Measurements from ENCODE around the gene COQ8A.

Gene COQ8A

GRCh38 chr1:226945858-226946245 lies 5.8 kb downstream of the COQ8A start:
- no peak overlapping the region for H3K9ac ChIP-seq (ENCODE audit: low read depth, low read length)
- no peaks in the 10 kb centered on the region for H3K36me3 ChIP-seq (ENCODE audit: insufficient read depth, low read depth, low read length)
- H3K4me1 ChIP-seq (ENCODE audit: insufficient read depth, low read length): peaks cover 2% of the 10 kb centered on the region; the same call in 1 of the 2 replicates
- H3K27ac ChIP-seq (ENCODE audit: low read length): no peak overlapping the region
- peaks cover 4% of the 10 kb centered on the region for H3K27me3 ChIP-seq (ENCODE audit: insufficient read depth, low read length)
- H3K4me3 ChIP-seq (ENCODE audit: low read length): no peak overlapping the region
- H3K9me3 ChIP-seq (ENCODE audit: insufficient read depth, low read depth, low read length): no peaks in the 10 kb centered on the region

- Histone ChIP-seq H3K9ac (ENCODE audit: low read depth, low read length) (no peak overlapping the region), H3K36me3 (ENCODE audit: insufficient read depth, low read depth, low read length) (no peaks in the 10 kb centered on the region), H3K27me3 (ENCODE audit: insufficient read depth, low read length) (no peaks in the 10 kb centered on the region), H3K4me3 (ENCODE audit: low read length) (no peak overlapping the region), H3K4me1 (ENCODE audit: insufficient read depth, low read length) (no peaks in the 10 kb centered on the region), H3K27ac (ENCODE audit: low read length) (no peak overlapping the region), H3K9me3 (ENCODE audit: insufficient read depth, low read depth, low read length) (no peaks in the 10 kb centered on the region)
These were observed 6.2 kb downstream of the COQ8A start for GRCh38 chr1:226946285-226946684.

- H3K9me3 ChIP-seq (ENCODE audit: insufficient read depth, low read depth, low read length): no peaks in the 10 kb centered on the region
- H3K9ac ChIP-seq (ENCODE audit: low read depth, low read length): no peak overlapping the region
- H3K4me3 ChIP-seq (ENCODE audit: low read length): no peak overlapping the region
- no peaks in the 10 kb centered on the region for H3K36me3 ChIP-seq (ENCODE audit: insufficient read depth, low read depth, low read length)
- no peaks in the 10 kb centered on the region for H3K4me1 ChIP-seq (ENCODE audit: insufficient read depth, low read length)
- H3K27ac ChIP-seq (ENCODE audit: low read length): no peak overlapping the region
- H3K27me3 ChIP-seq (ENCODE audit: insufficient read depth, low read length): no peaks in the 10 kb centered on the region
These were observed 6.7 kb downstream of the COQ8A start for GRCh38 chr1:226946841-226947240.

GRCh38 chr1:226948051-226948450 lies 8.0 kb downstream of the COQ8A start:
- no peaks in the 10 kb centered on the region for H3K27me3 ChIP-seq (ENCODE audit: insufficient read depth, low read length)

GRCh38 chr1:226948480-226948879 lies 8.4 kb downstream of the COQ8A start:
- H3K4me3 ChIP-seq (ENCODE audit: low read length): no peak overlapping the region
- H3K9me3 ChIP-seq (ENCODE audit: insufficient read depth, low read depth, low read length): no peaks in the 10 kb centered on the region
- no peaks in the 10 kb centered on the region for H3K36me3 ChIP-seq (ENCODE audit: insufficient read depth, low read depth, low read length)
- H3K27ac ChIP-seq (ENCODE audit: low read length): no peak overlapping the region
- no peaks in the 10 kb centered on the region for H3K4me1 ChIP-seq (ENCODE audit: insufficient read depth, low read length)
- no peaks in the 10 kb centered on the region for H3K27me3 ChIP-seq (ENCODE audit: insufficient read depth, low read length)
- no peak overlapping the region for H3K9ac ChIP-seq (ENCODE audit: low read depth, low read length)

More at GRCh38 chr1:226948051-226948450, 8.0 kb downstream of the COQ8A start:
- no peaks in the 10 kb centered on the region for H3K36me3 ChIP-seq (ENCODE audit: insufficient read depth, low read depth, low read length)
- no peak overlapping the region for H3K4me3 ChIP-seq (ENCODE audit: low read length)
- H3K9ac ChIP-seq (ENCODE audit: low read depth, low read length): no peak overlapping the region
- no peak overlapping the region for H3K27ac ChIP-seq (ENCODE audit: low read length)
- no peaks in the 10 kb centered on the region for H3K4me1 ChIP-seq (ENCODE audit: insufficient read depth, low read length)
- H3K9me3 ChIP-seq (ENCODE audit: insufficient read depth, low read depth, low read length): no peaks in the 10 kb centered on the region

GRCh38 chr1:226948996-226949395 lies 8.9 kb downstream of the COQ8A start:
- Histone ChIP-seq H3K27me3 (ENCODE audit: insufficient read depth, low read length) (no peaks in the 10 kb centered on the region), H3K36me3 (ENCODE audit: insufficient read depth, low read depth, low read length) (no peaks in the 10 kb centered on the region), H3K4me1 (ENCODE audit: insufficient read depth, low read length) (no peaks in the 10 kb centered on the region), H3K4me3 (ENCODE audit: low read length) (no peak overlapping the region), H3K9ac (ENCODE audit: low read depth, low read length) (no peak overlapping the region), H3K27ac (ENCODE audit: low read length) (no peak overlapping the region), H3K9me3 (ENCODE audit: insufficient read depth, low read depth, low read length) (no peaks in the 10 kb centered on the region)

GRCh38 chr1:226949401-226949800 lies 9.3 kb downstream of the COQ8A start:
- Histone ChIP-seq H3K4me1 (ENCODE audit: insufficient read depth, low read length) (no peaks in the 10 kb centered on the region), H3K9ac (ENCODE audit: low read depth, low read length) (no peak overlapping the region), H3K9me3 (ENCODE audit: insufficient read depth, low read depth, low read length) (no peaks in the 10 kb centered on the region), H3K4me3 (ENCODE audit: low read length) (no peak overlapping the region), H3K36me3 (ENCODE audit: insufficient read depth, low read depth, low read length) (no peaks in the 10 kb centered on the region), H3K27me3 (ENCODE audit: insufficient read depth, low read length) (no peaks in the 10 kb centered on the region), H3K27ac (ENCODE audit: low read length) (no peak overlapping the region)

- Histone ChIP-seq H3K27ac (ENCODE audit: low read length) (no peak overlapping the region), H3K4me1 (ENCODE audit: insufficient read depth, low read length) (no peaks in the 10 kb centered on the region), H3K9ac (ENCODE audit: low read depth, low read length) (no peak overlapping the region), H3K36me3 (ENCODE audit: insufficient read depth, low read depth, low read length) (no peaks in the 10 kb centered on the region), H3K4me3 (ENCODE audit: low read length) (no peak overlapping the region), H3K9me3 (ENCODE audit: insufficient read depth, low read depth, low read length) (no peaks in the 10 kb centered on the region), H3K27me3 (ENCODE audit: insufficient read depth, low read length) (no peaks in the 10 kb centered on the region)
These were observed 10.2 kb downstream of the COQ8A start for GRCh38 chr1:226950316-226950715.

- no peaks in the 10 kb centered on the region for H3K4me1 ChIP-seq (ENCODE audit: insufficient read depth, low read length)
- H3K27ac ChIP-seq (ENCODE audit: low read length): no peak overlapping the region
- no peaks in the 10 kb centered on the region for H3K36me3 ChIP-seq (ENCODE audit: insufficient read depth, low read depth, low read length)
- no peaks in the 10 kb centered on the region for H3K9me3 ChIP-seq (ENCODE audit: insufficient read depth, low read depth, low read length)
- H3K27me3 ChIP-seq (ENCODE audit: insufficient read depth, low read length): no peaks in the 10 kb centered on the region
- no peak overlapping the region for H3K9ac ChIP-seq (ENCODE audit: low read depth, low read length)
- no peak overlapping the region for H3K4me3 ChIP-seq (ENCODE audit: low read length)
These were observed 10.8 kb downstream of the COQ8A start for GRCh38 chr1:226950871-226951270.

GRCh38 chr1:226951286-226952117 lies 11.4 kb downstream of the COQ8A start:
- Histone ChIP-seq H3K27ac (ENCODE audit: low read length) (no peak overlapping the region), H3K36me3 (ENCODE audit: insufficient read depth, low read depth, low read length) (no peaks in the 10 kb centered on the region), H3K9ac (ENCODE audit: low read depth, low read length) (no peak overlapping the region), H3K4me1 (ENCODE audit: insufficient read depth, low read length) (no peaks in the 10 kb centered on the region), H3K4me3 (ENCODE audit: low read length) (no peak overlapping the region), H3K27me3 (ENCODE audit: insufficient read depth, low read length) (no peaks in the 10 kb centered on the region), H3K9me3 (ENCODE audit: insufficient read depth, low read depth, low read length) (no peaks in the 10 kb centered on the region)

GRCh38 chr1:226952118-226952441 lies 12.0 kb downstream of the COQ8A start:
- Histone ChIP-seq H3K27me3 (ENCODE audit: insufficient read depth, low read length) (no peaks in the 10 kb centered on the region), H3K9ac (ENCODE audit: low read depth, low read length) (no peak overlapping the region), H3K4me3 (ENCODE audit: low read length) (no peak overlapping the region), H3K27ac (ENCODE audit: low read length) (no peak overlapping the region), H3K36me3 (ENCODE audit: insufficient read depth, low read depth, low read length) (no peaks in the 10 kb centered on the region), H3K9me3 (ENCODE audit: insufficient read depth, low read depth, low read length) (no peaks in the 10 kb centered on the region), H3K4me1 (ENCODE audit: insufficient read depth, low read length) (no peaks in the 10 kb centered on the region)

GRCh38 chr1:226953175-226953800 lies 13.2 kb downstream of the COQ8A start:
- H3K4me3 ChIP-seq (ENCODE audit: low read length): no peak overlapping the region
- H3K27me3 ChIP-seq (ENCODE audit: insufficient read depth, low read length): no peaks in the 10 kb centered on the region
- H3K4me1 ChIP-seq (ENCODE audit: insufficient read depth, low read length): no peaks in the 10 kb centered on the region
- no peaks in the 10 kb centered on the region for H3K9me3 ChIP-seq (ENCODE audit: insufficient read depth, low read depth, low read length)
- H3K9ac ChIP-seq (ENCODE audit: low read depth, low read length): no peak overlapping the region
- H3K27ac ChIP-seq (ENCODE audit: low read length): no peak overlapping the region
- H3K36me3 ChIP-seq (ENCODE audit: insufficient read depth, low read depth, low read length): no peaks in the 10 kb centered on the region

Measured in iPS-20b (cell line).